ENCODE data around the gene MUC21. TPM values are rescaled to one million over a fixed set of nuclear protein-coding genes. Genes with fewer than 3 reads are reported as not detected.

MUC21 gene
- 0.02 TPM in 1 of 5 replicates, not detected in the others for total RNA-seq (2022; extraction: Qiagen RNA extraction)

DNA sequence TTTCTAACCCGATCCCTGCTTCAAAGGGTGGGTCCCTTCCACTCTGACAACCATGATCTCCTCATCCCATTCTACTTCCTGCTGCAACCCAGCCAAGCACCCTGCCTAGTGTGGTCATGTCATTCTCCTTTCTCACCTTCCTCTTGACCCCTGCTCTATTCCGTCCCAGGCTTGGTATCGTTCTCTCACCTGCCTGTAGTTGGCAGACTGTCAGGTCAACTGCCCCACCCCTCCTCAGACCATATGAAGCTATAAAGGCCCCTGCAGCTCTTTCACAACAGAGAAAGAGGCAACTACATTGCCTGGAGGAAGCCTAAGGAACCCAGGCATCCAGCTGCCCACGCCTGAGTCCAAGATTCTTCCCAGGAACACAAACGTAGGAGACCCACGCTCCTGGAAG is at the start of gene MUC21:
MUC21 (plus strand) TSS at position 280 of the 400 bp plus-strand sequence. CDS start 241 bp downstream, outside the sequence.

GRCh38 chr6:30940361-30940986 is 43.0 kb upstream of the MUC21 start, which contains the start of gene MUCL3:
Gene MUCL3, plus strand, starts transcription at chr6:30940973. Its CDS starts 27 bp downstream, at chr6:30941000.

GRCh38 chr6:31010393-31011060 is 27.0 kb downstream of the MUC21 start, which contains the start of gene MUC22:
Gene MUC22, plus strand, starts transcription at chr6:31010474. Its CDS starts 233 bp downstream, at chr6:31010707.

Other genes starting within 250 kb of the MUC21 start
- 74.1 to 99.1 TPM (median 94.5 TPM) in 5 replicates for gene FLOT1, start 241.0 kb upstream of the MUC21 start, total RNA-seq (2022; extraction: Qiagen RNA extraction)
- 39.2 to 58.3 TPM (median 55.1 TPM) in 5 replicates for gene IER3, start 239.2 kb upstream of the MUC21 start, total RNA-seq (2022; extraction: Qiagen RNA extraction)
- 54.7 to 71.1 TPM (median 64.8 TPM) in 5 replicates for gene DDR1, start 99.2 kb upstream of the MUC21 start, total RNA-seq (2022; extraction: Qiagen RNA extraction)
- 17.2 to 21.4 TPM (median 19.3 TPM) in 5 replicates for gene GTF2H4, start 75.5 kb upstream of the MUC21 start, total RNA-seq (2022; extraction: Qiagen RNA extraction)
- 11.6 to 16.2 TPM (median 15.7 TPM) in 5 replicates for gene VARS2, start 69.5 kb upstream of the MUC21 start, total RNA-seq (2022; extraction: Qiagen RNA extraction)
- 0.11 to 0.15 TPM in 2 of 5 replicates, not detected in the others for gene SFTA2, start 51.5 kb upstream of the MUC21 start, total RNA-seq (2022; extraction: Qiagen RNA extraction)
- 0.06 to 0.15 TPM (median 0.10 TPM) in 5 replicates for gene MUCL3, start 42.7 kb upstream of the MUC21 start, total RNA-seq (2022; extraction: Qiagen RNA extraction)
- 0.01 to 0.05 TPM (median 0.02 TPM) in 5 replicates for gene MUC22, start 26.8 kb downstream of the MUC21 start, total RNA-seq (2022; extraction: Qiagen RNA extraction)
- 0.07 TPM in 1 of 5 replicates, not detected in the others for gene C6orf15, start 128.9 kb downstream of the MUC21 start, total RNA-seq (2022; extraction: Qiagen RNA extraction)
- gene PSORS1C1, start 131.1 kb downstream of the MUC21 start, total RNA-seq (2022; extraction: Qiagen RNA extraction): 4.4 to 6.7 TPM (median 6.1 TPM) in 5 replicates
- gene CDSN, start 136.7 kb downstream of the MUC21 start, total RNA-seq (2022; extraction: Qiagen RNA extraction): 0.04 to 0.08 TPM (median 0.06 TPM) in 4 of 5 replicates, not detected in the other
- 0.09 TPM in 1 of 5 replicates, not detected in the others for gene PSORS1C2, start 155.3 kb downstream of the MUC21 start, total RNA-seq (2022; extraction: Qiagen RNA extraction)
- 7.1 to 8.3 TPM (median 7.5 TPM) in 5 replicates for gene CCHCR1, start 174.1 kb downstream of the MUC21 start, total RNA-seq (2022; extraction: Qiagen RNA extraction)
- 11.7 to 16.7 TPM (median 15.3 TPM) in 5 replicates for gene TCF19, start 174.9 kb downstream of the MUC21 start, total RNA-seq (2022; extraction: Qiagen RNA extraction)
- 11.8 to 22.2 TPM (median 16.0 TPM) in 5 replicates for gene POU5F1, start 187.0 kb downstream of the MUC21 start, total RNA-seq (2022; extraction: Qiagen RNA extraction)

All from A549 treated with dexamethasone at 1 μM for 4 hours (cell line).